K562 (cell line): ENCODE results near the gene CEMIP. TPM values are rescaled to one million over a fixed set of nuclear protein-coding genes. Genes with fewer than 3 reads are reported as not detected.

ENCODE experiments used
- ATAC-seq: fragments of 200-7000 bp; cut with Tn5 transposase; 3 replicates; pipeline ENCODE4 v1.9.1; 2020; ENCODE audit warnings: moderate library complexity
- BruUV-seq: library from RNA; stranded (reverse); fragments of 400-500 nt; replicated peaks from 2 replicates; lab custom pipeline; 2021; lab: Mats Ljungman, UMichigan
- CTCF ChIA-PET: fragments of 300-600 bp; formaldehyde crosslinking; extraction: SDS; loops from one replicate; lab custom pipeline; 2021; ENCODE audit warnings: low intra/inter-chr PET ratio; lab: Yijun Ruan, JAX
- POLR2A ChIA-PET: fragments of 300-600, 350-650 bp; sonication (Branson Sonifier 250); formaldehyde crosslinking; extraction: SDS; loops from one replicate; lab custom pipeline; 2021; ENCODE audit warnings: antibody characterized with exemption, inconsistent platforms; lab: Yijun Ruan, JAX
- DNase-seq, 4 experiments: peaks; one replicate each; pipeline versions ENCODE4 v3.0.0 to v3.0.0-alpha.2; 2011 to 2018; ENCODE audit warnings: low spot score in 3 of 4, mixed read lengths in 3 of 4; ENCODE audit errors: extremely low read depth in 1 of 4
- FAIRE-seq: peaks from 2 replicates; lab custom pipeline; 2011; peaks lifted over from hg19 to GRCh38; lab: Jason Lieb, UNC
- H2AFZ ChIP-seq: 2 replicates; pipeline ENCODE4 v1.6.0; 2011; ENCODE audit warnings: low read depth, low read length, control low read depth, inconsistent platforms
- H3K27ac ChIP-seq: fragments of 200-600 bp; 3 replicates; pipeline ENCODE4 v1.8.0; 2011; ENCODE audit warnings: low read depth, mild to moderate bottlenecking, control low read depth, inconsistent platforms, low read length, moderate library complexity, mixed read lengths; ENCODE audit errors: extremely low read depth
- H3K27me3 ChIP-seq, 2 experiments: fragments of 300-600 bp in 1 of 2; 2 replicates in 1 of 2; 3 replicates in 1 of 2; pipeline versions ENCODE4 v1.6.0 to v1.8.0; 2011; ENCODE audit warnings: inconsistent platforms in 2 of 2, low read length in 2 of 2, mild to moderate bottlenecking in 1 of 2, mixed read lengths in 1 of 2, moderate library complexity in 1 of 2; ENCODE audit not compliant: control insufficient read depth in 2 of 2, insufficient read depth in 2 of 2
- H3K36me3 ChIP-seq: fragments of 300-600 bp; 3 replicates; pipeline ENCODE4 v1.8.0; 2011; ENCODE audit warnings: mild to moderate bottlenecking, low read length, inconsistent platforms; ENCODE audit not compliant: control insufficient read depth, insufficient read depth
- H3K4me1 ChIP-seq, 2 experiments: fragments of 200-600 bp in 1 of 2; replicated peaks in 1 of 2; 2 replicates in 1 of 2; 3 replicates in 1 of 2; pipeline versions ENCODE4 v1.5.1 to v1.8.0; 2011; ENCODE audit warnings: inconsistent platforms in 2 of 2, low read length in 2 of 2, mild to moderate bottlenecking in 1 of 2, mixed read lengths in 1 of 2, moderate library complexity in 1 of 2; ENCODE audit not compliant: control insufficient read depth in 2 of 2, insufficient read depth in 2 of 2
- H3K4me2 ChIP-seq: 2 replicates; pipeline ENCODE4 v1.6.1; 2011; ENCODE audit warnings: low read length, control low read depth, inconsistent platforms, mixed read lengths; ENCODE audit not compliant: insufficient read depth
- H3K4me3 ChIP-seq: fragments of 200-600 bp; sonication (generic), shearing (Covaris generic); 2 replicates; pipeline ENCODE4 v1.5.1; 2016; ENCODE audit warnings: control low read depth, inconsistent platforms
- H3K79me2 ChIP-seq: fragments of 200-600 bp; 3 replicates; pipeline ENCODE4 v1.8.0; 2011; ENCODE audit warnings: low read length, inconsistent platforms; ENCODE audit not compliant: control insufficient read depth, insufficient read depth
- H3K9ac ChIP-seq, 2 experiments: 2 replicates each; pipeline versions ENCODE4 v1.6.0 to v1.6.1; 2011; ENCODE audit warnings: low read depth in 2 of 2, low read length in 2 of 2, control low read depth in 1 of 2, inconsistent platforms in 1 of 2, mild to moderate bottlenecking in 1 of 2, mixed read lengths in 1 of 2; ENCODE audit not compliant: insufficient read depth in 1 of 2
- H3K9me1 ChIP-seq: one replicate; pipeline ENCODE4 v1.6.0; 2011; ENCODE audit warnings: inconsistent platforms, mild to moderate bottlenecking, low read length, moderate library complexity; ENCODE audit not compliant: control insufficient read depth, insufficient read depth
- H3K9me3 ChIP-seq: replicated peaks from 2 replicates; pipeline ENCODE4 v1.5.1; 2011; ENCODE audit warnings: low read depth, low read length, inconsistent platforms; ENCODE audit not compliant: control insufficient read depth, insufficient read depth
- H4K20me1 ChIP-seq: replicated peaks from 2 replicates; pipeline ENCODE4 v1.6.1; 2011; ENCODE audit warnings: low read length, inconsistent platforms, mixed read lengths; ENCODE audit not compliant: control insufficient read depth, insufficient read depth
- ARID3B ChIP-seq: fragments of 250-450 bp; sonication (Bioruptor Pico); IDR thresholded peaks from 2 replicates; pipeline ENCODE4 v1.4.0; 2020; ENCODE audit warnings: borderline replicate concordance
- CCNT2 ChIP-seq: IDR thresholded peaks from 2 replicates; pipeline ENCODE4 v1.6.1; 2011; ENCODE audit warnings: borderline replicate concordance, low read depth, mild to moderate bottlenecking, moderate library complexity, mixed read lengths, low read length; ENCODE audit not compliant: insufficient read length; ENCODE audit errors: extremely low read depth
- ETS1 ChIP-seq: conservative IDR thresholded peaks from 2 replicates; pipeline ENCODE4 v1.6.1; 2011; ENCODE audit warnings: low read depth, mild to moderate bottlenecking, low read length; ENCODE audit not compliant: control insufficient read depth
- HNRNPL ChIP-seq: fragments of 200-400 bp; formaldehyde crosslinking; IDR thresholded peaks from 2 replicates; pipeline ENCODE4 v1.6.1; 2017; ENCODE audit warnings: low read depth, mild to moderate bottlenecking, low read length
- L3MBTL2 ChIP-seq: fragments of 450-650 bp; IDR thresholded peaks from 2 replicates; pipeline ENCODE4 v1.6.1; 2016; ENCODE audit warnings: mild to moderate bottlenecking, moderate library complexity
- POU5F1 ChIP-seq: fragments of 150-350 bp; IDR thresholded peaks from 2 replicates; pipeline ENCODE4 v1.6.1; 2014; ENCODE audit warnings: borderline replicate concordance, low read length, low read depth, mild to moderate bottlenecking; ENCODE audit not compliant: partially characterized antibody
- PREB ChIP-seq: sonication (generic); formaldehyde crosslinking; IDR thresholded peaks from 2 replicates; pipeline ENCODE4 v1.8.1; 2023; ENCODE audit warnings: mild to moderate bottlenecking, missing genetic modification reagents
- SAFB ChIP-seq: fragments of 200-400 bp; formaldehyde crosslinking; IDR thresholded peaks from 2 replicates; pipeline ENCODE4 v1.6.1; 2017; ENCODE audit warnings: low read depth, low read length, borderline replicate concordance
- U2AF2 ChIP-seq: fragments of 200-400 bp; formaldehyde crosslinking; optimal IDR thresholded peaks from 2 replicates; pipeline ENCODE3; 2017; ENCODE audit warnings: low read depth, mild to moderate bottlenecking, low read length
- ZNF324 ChIP-seq: fragments of 250-450 bp; sonication (Bioruptor Pico); IDR thresholded peaks from 2 replicates; pipeline ENCODE4 v1.4.0; 2020; ENCODE audit warnings: mild to moderate bottlenecking
- WGBS: fragments of 100-300 bp; shearing (Covaris generic); methylation state at CpG from one replicate; pipeline ENCODE4 v1.1.6; 2016; ENCODE audit warnings: low coverage, mixed read lengths; ENCODE audit not compliant: insufficient coverage; ENCODE audit errors: missing lambda C conversion rate; 5-methylcytosine and 5-hydroxymethylcytosine counted together
- in situ Hi-C: fragments of 300-500 bp; cut with MboI; formaldehyde crosslinking; loops from 4 replicates; pipeline ENCODE4 v1.15.0; 2018; ENCODE audit warnings: inconsistent platforms, mixed read lengths
- intact Hi-C: fragments of 100-400 bp; cut with micrococcal nuclease; formaldehyde crosslinking; loops from 2 replicates; pipeline ENCODE4 v1.14.2; 2022
- polyA plus RNA-seq, 8 experiments: library from polyadenylated mRNA; depleted of rRNA in 4 of 8; stranded (reverse) in 5 of 8; unstranded in 3 of 8; fragments of >200 nt; fragmentation: Nextera tagmentation in 2 of 8; fragmentation: Illumina TruSeq in 1 of 8; extraction: Ambion mirVana in 2 of 8; extraction: Trizol in 1 of 8; gene quantifications; 2 replicates each; pipeline versions ENCODE4 v1.2.1 to v1.2.3, GENCODE V29; 2011 to 2014; ENCODE audit warnings: inconsistent platforms in 1 of 8, missing spikeins in 1 of 8
- total RNA-seq, 7 experiments: library from RNA; depleted of rRNA in 6 of 7; stranded (reverse); fragments of >200 nt in 6 of 7; fragmentation: Illumina TruSeq in 2 of 7; extraction: Trizol in 2 of 7; gene quantifications; 2 replicates each; pipeline versions ENCODE4 v1.2.1 to v1.2.3, GENCODE V29; 2011 to 2021; ENCODE audit warnings: low replicate concordance in 1 of 7

The CEMIP gene
- total and polyA plus RNA-seq, 9 of the 15 experiments (the other 6 are each of a cell fraction or from before 2014, with no cell fraction given): 0.33 TPM; not detected in 8

- TF ChIP-seq SAFB (no peak), POU5F1 (no peak), PREB (CRISPR knock-in tag) (no peak)
Measured at GRCh38 chr15:80880086-80880485, 100.9 kb downstream of the CEMIP start (continued).

- FAIRE-seq (no peak), ATAC-seq (no peak), DNase-seq (no peak)
- no peaks in the 10 kb centered on the region for H3K36me3 ChIP-seq
- ChIA-PET CTCF (no interaction called here), POLR2A (interaction anchor here (0.7 kb wide), 1 partner anchor 11 kb away, joined by 3 read pairs; no protein-coding TSS in a partner anchor)
- no peaks in the 10 kb centered on the region for H3K9me1 ChIP-seq
- no peaks in the 10 kb centered on the region for H3K79me2 ChIP-seq
- intact Hi-C loops: no loop called here
- H3K27ac ChIP-seq: no peak overlapping the region
- no peak overlapping the region for H3K4me2 ChIP-seq
- no peak for TF ChIP-seq L3MBTL2
- no peak for TF ChIP-seq HNRNPL
- no peak for TF ChIP-seq U2AF2
- no peak for TF ChIP-seq CCNT2
- no peak for TF ChIP-seq ARID3B (CRISPR knock-in tag)
- TF ChIP-seq ETS1: no peak
- no peak for TF ChIP-seq ZNF324 (CRISPR knock-in tag)
- H3K27me3 ChIP-seq: peaks cover 44 to 58% of the 10 kb centered on the region in 2 experiments
- H2AFZ ChIP-seq: no peak overlapping the region
- H4K20me1 ChIP-seq: no peaks in the 10 kb centered on the region
- in situ Hi-C loops: no loop called here
- no TSS peak for BruUV-seq
- no peaks in the 10 kb centered on the region for H3K9me3 ChIP-seq
- 0% methylated on average over 2 of the region's 2 CpGs for WGBS
- no peak overlapping the region for H3K9ac ChIP-seq
- H3K4me1 ChIP-seq: no peaks in the 10 kb centered on the region
- H3K4me3 ChIP-seq: no peak overlapping the region
Measured at GRCh38 chr15:80883641-80884040, 104.5 kb downstream of the CEMIP start.
